GM21717 (cell line): Measurements from ENCODE around the gene CCDC74B.
"Not testable (repeated sequence)": the region's sequence is repeated elsewhere in the genome, so short reads cannot be mapped to it uniquely, and the experiment has no call there.

Source experiments
- ATAC-seq: cut with Tn5 transposase; IDR thresholded peaks from one replicate; pipeline ENCODE4 v1.9.1; 2021; ENCODE audit warnings: mild to moderate bottlenecking, moderate library complexity; ENCODE audit not compliant: unreplicated experiment

The CCDC74B gene

DNA sequence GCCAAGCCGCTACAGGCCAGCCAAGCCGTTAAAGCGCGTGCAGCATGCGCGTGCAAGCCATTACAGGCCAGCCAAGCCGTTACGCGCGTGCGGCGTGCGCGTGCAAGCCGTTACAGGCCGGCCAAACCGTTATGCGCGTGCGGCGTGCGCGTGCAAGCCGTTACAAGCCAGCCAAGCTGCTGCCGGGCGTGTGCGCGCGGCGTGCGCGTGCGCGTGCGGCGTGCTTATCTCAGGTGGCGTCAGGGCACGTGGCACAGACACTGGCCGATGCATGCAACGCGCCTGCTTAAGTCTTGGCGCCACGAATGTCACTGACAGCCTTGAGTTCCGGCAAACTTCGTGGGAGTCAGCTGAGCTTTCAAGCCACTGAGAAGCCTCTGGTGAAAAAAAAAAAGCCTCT, 24.0 kb downstream of the CCDC74B start:
- not testable (repeated sequence) for ATAC-seq

GRCh38 chr2:130102597-130103363, 42.1 kb downstream of the CCDC74B start:
- not testable (repeated sequence) for ATAC-seq
